Renal pelvis (tissue), 4 donors: Measurements from ENCODE around the gene MXD4. TPM values are rescaled to one million over a fixed set of nuclear protein-coding genes. Genes with fewer than 3 reads are reported as not detected.
"Not testable (repeated sequence)": the region's sequence is repeated elsewhere in the genome, so short reads cannot be mapped to it uniquely, and the experiment has no call there.

ENCODE experiments used
- DNase-seq: peaks from one replicate; pipeline ENCODE4 v3.0.0-alpha.2; 2013
- polyA plus RNA-seq, 3 donors: library from polyadenylated mRNA; unstranded; fragments of 120-200 nt; gene quantifications; one replicate each; pipeline ENCODE4 v1.2.1, GENCODE V29; 2013; ENCODE audit not compliant: insufficient read length in 3 of 3

The MXD4 gene
- polyA plus RNA-seq, 3 donors: 68.4 to 76.6 (median 76.2) TPM

DNA sequence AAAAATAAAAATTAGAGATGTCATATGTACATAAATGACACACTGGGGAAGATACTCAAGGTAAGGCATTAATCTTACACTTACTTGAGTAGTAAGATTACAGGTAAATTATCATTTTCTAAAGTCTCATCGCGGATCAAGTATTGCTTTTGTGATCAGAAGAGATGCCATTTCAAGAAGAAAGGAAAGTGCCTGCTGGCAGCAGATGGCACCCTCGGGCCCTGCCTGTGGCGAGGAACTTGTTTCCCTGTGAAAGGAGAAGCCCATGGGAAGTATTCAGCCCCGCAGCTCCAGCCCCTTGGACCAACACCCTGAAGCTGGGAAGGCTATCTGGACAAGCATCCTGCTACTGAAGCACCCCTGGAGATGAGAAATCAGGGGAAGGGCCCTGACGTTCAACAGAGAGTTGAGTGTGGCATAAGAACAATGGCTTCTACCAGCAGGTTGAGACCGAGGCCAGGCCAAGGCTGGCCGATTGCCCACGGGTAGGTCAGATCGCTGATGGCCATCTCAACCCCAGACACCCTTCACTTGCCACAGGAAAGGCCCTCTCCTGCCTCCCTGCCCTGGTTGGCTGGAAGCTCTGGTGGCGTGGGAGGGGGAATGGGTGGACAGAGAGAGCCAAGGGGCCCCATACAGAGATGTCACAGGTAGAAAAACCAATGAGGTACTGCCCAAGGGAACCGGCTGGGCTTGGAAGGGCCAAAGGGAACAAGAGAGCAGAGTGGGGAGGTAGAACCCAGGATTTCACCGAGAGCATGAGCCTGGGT lies 18.8 kb upstream of the MXD4 start:
- no peak for DNase-seq

DNA sequence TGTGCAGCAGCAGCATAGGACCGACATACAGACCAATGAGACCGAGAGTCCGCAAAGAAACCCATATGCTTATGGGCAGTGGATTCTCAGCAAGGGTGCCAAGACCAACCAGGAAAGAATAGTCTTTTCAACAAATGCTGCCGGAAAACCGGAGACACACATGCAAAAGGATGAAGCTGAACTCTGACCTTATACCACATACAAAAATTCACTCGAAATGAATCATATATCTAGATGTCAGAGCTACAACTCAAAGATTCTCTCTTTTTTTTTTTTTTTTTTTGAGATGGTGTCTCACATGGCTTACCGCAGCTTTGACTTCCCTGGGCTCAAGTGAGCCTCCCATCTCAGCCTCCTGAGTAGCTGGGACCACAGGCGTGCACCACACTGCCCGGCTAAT lies 16.0 kb upstream of the MXD4 start:
- no peak for DNase-seq

DNA sequence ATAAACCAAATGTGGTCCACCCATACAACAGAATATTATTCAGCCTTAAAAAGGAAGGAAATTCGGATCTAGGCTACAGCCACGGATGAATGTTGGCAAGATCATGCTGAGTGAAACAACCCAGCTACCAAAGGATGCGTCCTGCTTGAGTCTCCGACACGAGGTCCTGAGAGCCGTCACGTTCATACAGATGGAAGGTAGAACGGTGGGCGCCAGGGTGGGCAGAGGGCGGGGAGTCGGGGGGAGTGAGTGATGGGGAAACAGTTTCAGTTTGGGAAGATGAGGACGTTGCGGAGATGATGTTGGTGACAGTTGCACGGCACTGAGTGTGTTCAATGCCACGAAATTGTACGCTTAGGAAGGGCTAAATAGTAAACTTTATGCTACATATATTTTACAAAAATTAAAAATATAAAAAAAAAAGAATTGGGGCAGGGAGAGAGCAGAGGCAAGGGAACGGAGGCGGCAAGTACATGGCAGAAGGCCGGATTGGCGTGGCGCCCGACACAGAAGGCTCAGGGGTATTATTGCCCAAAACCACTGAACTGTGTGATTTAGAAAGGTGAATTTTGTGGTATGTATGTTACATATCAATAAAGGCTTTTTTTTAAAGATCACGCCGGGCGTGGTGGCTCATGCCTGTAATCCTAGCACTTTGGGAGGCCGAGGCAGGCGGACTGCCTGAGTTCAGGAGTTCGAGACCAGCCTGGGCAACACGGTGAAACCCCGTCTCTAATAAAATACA lies 14.8 kb upstream of the MXD4 start:
- no peak for DNase-seq

- no peak for DNase-seq
These were observed 13.8 kb upstream of the MXD4 start for GRCh38 chr4:2275546-2276251.

DNA sequence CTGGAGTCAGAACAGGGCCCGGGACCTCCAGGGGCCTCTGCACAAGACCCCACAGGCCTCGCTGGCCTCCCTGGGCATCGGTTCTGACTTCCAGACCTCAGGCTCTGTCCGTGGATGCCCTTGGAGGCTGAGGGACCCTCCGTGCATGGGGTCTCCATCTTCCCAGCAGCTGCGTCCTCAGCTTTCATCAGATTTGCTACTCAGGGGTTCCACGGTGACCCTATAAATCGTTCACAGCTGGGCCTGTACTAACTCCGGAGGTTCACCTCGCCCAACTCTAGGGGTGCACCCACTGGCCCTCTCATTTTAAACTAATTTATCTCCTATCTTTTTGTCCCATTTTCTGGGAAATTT lies 13.1 kb upstream of the MXD4 start:
- DNase-seq: not testable (repeated sequence)

DNA sequence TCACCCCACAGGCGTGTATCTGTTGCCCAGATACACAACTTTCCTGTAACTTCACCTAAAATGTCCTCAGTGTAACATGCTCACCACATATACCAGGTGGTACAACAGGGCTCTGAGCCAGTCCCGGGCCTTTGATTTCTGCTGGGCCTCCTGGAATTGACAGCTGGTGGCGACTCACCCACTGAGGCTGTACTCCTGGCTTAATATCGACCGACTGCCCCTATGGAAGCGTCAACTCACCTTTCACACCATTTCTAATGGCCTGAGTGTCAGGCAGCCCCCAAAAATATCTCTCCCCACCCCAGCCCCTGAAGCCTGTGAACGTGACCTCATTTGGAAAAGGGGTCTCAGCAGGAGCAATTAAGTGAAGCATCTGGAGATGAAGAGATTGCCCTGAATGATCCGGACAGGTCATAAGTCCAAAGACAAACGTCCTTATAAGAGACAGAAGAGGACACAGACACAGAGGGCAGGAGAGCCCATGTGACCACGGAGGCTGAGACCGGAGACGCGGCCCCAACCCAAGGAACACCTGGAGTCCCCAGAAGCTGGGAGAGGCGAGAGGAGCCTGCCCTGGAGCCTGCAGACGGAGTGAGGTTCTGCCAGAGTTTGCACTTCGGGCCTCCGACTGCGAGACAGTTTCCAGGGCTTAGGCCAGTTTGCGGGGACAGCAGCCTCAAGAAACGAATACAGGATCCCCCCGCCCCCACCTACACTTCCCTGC lies 12.6 kb upstream of the MXD4 start:
- no peak for DNase-seq

DNA sequence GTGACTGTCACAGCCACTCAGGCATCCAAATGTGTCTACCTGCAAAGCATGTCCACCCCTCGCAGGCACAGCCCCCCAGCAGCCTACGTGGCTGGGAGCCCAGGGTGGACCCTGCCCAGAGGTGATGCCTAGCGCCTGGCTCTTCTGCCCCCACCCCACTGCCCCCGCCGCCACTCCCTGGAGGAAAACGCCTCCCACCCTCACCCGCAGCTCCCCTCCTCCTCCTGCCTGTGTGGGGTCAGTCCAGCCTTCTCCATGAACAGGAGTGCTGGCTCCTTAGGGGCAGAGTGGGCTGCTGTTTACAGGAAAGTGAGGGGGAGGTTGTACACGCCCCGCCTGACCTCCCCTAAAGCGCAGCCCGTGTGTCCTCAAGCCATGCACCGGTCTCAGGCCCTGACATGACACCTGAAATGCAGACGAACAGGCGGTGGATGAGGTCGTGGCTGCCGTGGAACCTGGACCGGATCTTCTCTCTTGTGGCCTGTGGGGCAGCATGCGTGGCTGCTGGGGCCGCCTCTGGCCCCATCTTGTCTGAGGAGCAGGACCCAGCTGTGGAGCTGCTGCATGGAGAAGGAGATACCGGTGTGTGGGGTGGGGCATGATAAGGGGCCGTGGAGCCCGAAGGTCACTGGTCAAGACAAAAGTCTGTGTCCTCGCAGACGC lies 11.9 kb upstream of the MXD4 start:
- DNase-seq: no peak

DNA sequence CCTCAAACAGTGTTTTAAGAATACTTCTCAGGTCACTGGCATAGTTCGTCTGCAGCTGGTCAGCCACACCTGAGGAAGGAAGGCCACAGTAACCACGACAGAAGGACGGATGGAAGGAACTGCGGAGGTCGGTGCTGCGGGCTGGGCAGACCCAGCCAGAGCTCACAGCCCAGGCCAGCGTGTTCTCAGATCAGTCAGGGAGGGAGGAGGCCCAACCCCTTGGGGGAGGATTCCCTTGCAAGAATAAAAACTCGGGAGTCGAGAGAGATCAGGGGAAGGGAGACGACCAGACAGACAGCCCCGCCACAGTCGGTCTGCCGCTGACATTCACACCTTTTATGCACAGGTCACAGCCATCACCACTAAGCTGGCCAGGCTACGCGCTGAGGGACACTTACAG lies 11.3 kb upstream of the MXD4 start:
- DNase-seq: no peak

GRCh38 chr4:2272828-2273120 lies 10.9 kb upstream of the MXD4 start:
- no peak for DNase-seq

GRCh38 chr4:2272026-2272827 lies 10.3 kb upstream of the MXD4 start:
- no peak for DNase-seq

DNA sequence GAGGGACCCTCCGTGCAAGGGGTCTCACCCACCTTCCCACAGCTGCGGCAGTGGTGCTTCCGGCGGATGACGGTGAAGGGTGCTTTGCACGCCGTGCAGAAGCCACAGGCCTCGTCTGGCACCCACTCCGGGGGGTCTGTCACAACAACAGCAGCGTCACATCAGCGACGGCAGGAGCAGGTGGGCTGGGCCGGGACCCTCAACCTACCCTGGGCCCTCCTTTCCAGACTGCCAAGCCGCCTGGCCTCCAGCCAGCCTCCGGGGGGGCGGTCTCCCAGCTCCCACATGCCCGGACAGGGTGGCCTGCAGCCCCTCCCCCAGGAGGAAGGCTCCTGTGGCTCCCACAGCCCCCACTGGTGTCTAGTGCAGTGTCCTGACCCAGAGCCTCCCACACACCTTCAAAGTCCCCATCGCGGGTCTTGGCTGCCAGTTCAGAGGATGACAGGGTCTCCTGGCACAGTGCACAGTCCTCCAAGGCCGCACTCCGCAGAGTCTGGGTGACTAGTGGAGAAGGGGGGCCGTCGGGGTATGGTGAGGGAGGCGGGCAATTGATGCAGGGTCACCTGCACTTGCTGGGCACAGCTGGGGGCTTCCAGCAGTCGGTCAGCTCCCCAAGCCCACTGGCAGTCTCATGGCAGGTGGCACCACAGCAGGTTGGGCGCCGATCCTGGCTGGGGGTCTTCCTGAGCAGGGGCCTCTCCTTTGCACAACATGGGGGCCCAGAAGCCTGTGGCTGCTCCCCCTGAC lies 9.5 kb upstream of the MXD4 start:
- DNase-seq: no peak

- no peak for DNase-seq
These were observed 8.6 kb upstream of the MXD4 start for GRCh38 chr4:2270341-2271165.

DNA sequence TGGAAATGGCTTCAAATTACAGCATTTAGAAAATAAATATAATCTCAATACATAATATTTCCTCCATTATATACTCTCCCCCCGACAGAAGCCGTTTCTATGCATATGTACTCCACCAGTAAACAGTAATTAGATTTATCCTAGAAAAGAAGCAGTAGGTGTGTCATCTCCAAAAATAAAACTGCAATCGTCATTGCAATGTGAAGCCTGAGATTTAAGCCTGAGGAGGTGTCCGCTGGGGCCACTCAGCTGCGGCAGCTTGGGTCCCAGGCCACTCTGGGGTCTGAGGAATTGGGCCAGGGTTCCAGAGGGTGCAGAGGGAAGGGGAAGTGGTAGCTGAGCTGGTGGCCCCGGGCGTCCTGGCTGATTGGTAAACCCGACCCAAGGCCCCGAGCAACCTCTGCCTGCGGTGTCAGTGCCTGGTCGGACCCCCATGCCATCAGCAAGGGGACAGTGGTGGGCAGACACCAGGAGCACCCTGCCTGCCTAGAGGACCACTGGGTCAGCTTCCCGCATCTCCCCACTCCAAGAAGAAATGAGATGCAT lies 7.8 kb upstream of the MXD4 start:
- no peak for DNase-seq

DNA sequence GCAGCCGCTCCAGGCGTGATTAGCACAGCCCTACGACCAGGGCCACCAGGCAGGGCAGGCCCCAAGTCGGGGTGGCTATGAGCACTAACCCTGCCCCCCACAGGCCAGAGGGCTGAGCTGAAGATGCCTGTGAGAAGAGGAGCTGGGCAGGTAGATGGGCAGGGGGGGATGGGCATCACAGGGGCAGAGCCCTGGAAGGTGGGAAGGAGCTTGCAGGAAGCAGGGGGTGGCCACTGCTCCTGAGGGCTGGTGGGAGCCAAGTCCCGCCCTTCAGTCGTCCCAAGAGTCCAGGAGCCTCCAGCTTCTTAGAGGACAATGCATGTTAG lies 7.3 kb upstream of the MXD4 start:
- DNase-seq: no peak

GRCh38 chr4:2268357-2269205 lies 6.7 kb upstream of the MXD4 start:
- no peak for DNase-seq

GRCh38 chr4:2267841-2268240 lies 5.9 kb upstream of the MXD4 start:
- no peak for DNase-seq

DNA sequence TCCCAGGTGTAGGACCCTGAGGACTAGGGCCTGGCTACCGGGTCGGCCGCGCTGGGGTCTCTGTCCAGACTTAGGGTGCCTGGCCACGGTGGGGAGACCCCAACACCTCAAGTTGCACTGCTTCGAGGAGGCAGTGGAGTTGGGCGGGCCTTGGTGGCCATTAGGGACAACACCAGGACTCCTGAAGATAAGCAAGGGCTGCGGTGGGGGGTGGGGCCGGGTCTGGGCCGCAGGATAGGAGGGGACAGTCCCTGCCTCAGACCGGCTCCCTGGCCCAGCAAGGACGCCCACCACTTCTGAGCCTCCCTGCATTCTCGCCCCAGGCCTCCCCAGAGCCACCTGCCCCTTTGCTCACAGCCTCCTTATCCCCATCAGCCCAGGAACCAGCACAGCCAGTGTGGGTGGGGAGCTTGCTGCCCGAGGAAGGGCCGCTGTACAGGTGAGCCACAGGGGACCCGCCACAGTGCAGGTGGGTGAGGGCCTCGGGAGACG lies 5.5 kb upstream of the MXD4 start:
- no peak for DNase-seq

DNA sequence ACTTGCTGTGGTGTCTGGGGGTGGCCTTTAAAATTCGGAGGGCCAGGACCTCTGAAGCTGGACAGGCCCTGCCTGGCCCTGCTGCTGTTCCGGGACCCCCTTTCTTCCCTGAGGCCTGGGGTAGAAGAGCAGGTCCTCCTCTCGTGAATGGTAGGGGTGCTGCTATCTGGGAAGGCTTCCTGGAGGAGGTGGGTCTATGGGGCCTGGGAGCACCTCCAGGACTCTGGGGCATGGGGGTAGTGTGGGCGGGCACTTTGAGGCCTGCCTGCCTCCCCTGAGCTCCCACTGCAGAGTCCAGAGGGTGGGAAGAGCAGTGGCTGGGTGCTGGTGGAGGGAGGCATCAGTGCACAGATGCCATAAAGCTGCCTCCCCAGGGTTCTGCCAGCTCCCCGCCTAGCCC lies 4.9 kb upstream of the MXD4 start:
- no peak for DNase-seq
